ENCODE results near the gene TMEM248.

TMEM248 gene

DNA sequence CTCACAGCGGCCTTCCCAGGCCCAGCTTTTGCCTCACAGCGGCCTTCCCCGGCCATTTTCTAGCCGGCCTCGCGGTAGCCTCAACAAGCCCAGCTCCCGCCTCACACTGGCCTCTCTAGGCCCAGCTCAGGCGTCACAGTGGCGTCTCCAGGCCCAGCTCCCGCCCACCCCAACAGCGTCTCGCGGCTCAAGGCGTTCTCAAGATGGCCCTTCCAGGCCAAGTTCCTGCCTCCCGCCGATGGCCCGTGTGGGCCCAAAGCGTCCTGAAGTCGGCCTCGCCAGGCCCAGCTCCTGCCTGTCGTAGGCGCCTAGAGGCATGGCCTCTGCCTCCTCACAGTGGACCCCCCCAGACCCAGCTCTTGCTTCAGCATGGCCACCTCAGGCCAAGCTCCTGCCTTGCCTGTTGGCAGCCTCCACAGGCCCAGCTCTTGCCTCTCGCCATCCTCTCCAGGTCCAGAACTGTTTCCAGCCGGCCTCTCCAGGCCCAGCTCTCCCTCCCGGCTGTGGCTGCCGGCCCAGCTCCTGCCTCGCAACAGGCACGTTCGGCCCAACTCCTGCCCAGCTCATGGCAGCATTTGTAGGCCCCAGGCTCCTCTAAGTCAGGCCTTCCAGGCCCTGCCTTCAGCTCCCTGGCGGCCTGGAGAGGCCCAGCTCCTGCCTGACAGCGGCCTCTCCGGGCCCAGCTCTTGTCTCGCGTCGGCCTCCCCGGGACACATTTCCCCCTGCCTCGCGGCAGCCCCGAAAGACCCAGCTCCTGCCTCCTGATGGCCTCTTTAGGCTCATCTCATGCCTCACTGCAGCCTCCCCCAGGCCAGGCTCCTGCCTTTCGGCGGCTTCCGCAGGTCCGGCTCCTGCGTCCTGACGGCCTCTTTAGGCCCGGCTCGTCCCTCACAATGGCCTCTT lies 18.8 kb upstream of the TMEM248 start:
- Mint-ChIP-seq H3K4me3 (no peak overlapping the region), H3K4me1 (no peaks in the 10 kb centered on the region), H3K36me3 (ENCODE audit: low read depth) (peaks cover 10% of the 10 kb centered on the region), H3K27ac (peak overlapping the region; percentile 86), H3K9me3 (no peaks in the 10 kb centered on the region), H3K27me3 (ENCODE audit: low read depth, poor library complexity) (peaks cover 9% of the 10 kb centered on the region)
- DNase-seq = no peak
- TF ChIP-seq, protein P1, sequence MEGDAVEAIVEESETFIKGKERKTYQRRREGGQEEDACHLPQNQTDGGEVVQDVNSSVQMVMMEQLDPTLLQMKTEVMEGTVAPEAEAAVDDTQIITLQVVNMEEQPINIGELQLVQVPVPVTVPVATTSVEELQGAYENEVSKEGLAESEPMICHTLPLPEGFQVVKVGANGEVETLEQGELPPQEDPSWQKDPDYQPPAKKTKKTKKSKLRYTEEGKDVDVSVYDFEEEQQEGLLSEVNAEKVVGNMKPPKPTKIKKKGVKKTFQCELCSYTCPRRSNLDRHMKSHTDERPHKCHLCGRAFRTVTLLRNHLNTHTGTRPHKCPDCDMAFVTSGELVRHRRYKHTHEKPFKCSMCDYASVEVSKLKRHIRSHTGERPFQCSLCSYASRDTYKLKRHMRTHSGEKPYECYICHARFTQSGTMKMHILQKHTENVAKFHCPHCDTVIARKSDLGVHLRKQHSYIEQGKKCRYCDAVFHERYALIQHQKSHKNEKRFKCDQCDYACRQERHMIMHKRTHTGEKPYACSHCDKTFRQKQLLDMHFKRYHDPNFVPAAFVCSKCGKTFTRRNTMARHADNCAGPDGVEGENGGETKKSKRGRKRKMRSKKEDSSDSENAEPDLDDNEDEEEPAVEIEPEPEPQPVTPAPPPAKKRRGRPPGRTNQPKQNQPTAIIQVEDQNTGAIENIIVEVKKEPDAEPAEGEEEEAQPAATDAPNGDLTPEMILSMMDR (IDR thresholded peaks at IDR 0.05) = no peak

GRCh38 chr7:66902844-66903180 lies 18.2 kb upstream of the TMEM248 start:
- H3K4me1 Mint-ChIP-seq = no peaks in the 10 kb centered on the region
- H3K4me3 Mint-ChIP-seq = no peak overlapping the region
- H3K36me3 Mint-ChIP-seq (ENCODE audit: low read depth) = peaks cover 10% of the 10 kb centered on the region

GRCh38 chr7:66903360-66904062 lies 17.5 kb upstream of the TMEM248 start:
- Mint-ChIP-seq H3K36me3 (ENCODE audit: low read depth) (peaks cover 10% of the 10 kb centered on the region), H3K9me3 (no peaks in the 10 kb centered on the region), H3K4me3 (no peak overlapping the region), H3K27ac (peak overlapping the region; percentile 72), H3K27me3 (ENCODE audit: low read depth, poor library complexity) (peaks cover 9% of the 10 kb centered on the region), H3K4me1 (no peaks in the 10 kb centered on the region)
- DNase-seq = no peak
- TF ChIP-seq, protein P1 (IDR thresholded peaks at IDR 0.05) = no peak

More at GRCh38 chr7:66902844-66903180, 18.2 kb upstream of the TMEM248 start:
- DNase-seq = no peak
- TF ChIP-seq, protein P1 (IDR thresholded peaks at IDR 0.05) = no peak
- Mint-ChIP-seq H3K9me3 (no peaks in the 10 kb centered on the region), H3K27me3 (ENCODE audit: low read depth, poor library complexity) (peaks cover 9% of the 10 kb centered on the region), H3K27ac (peak overlapping the region; percentile 72)

- H3K4me3 Mint-ChIP-seq = no peak overlapping the region
- DNase-seq = no peak
- TF ChIP-seq, protein P1 (IDR thresholded peaks at IDR 0.05) = no peak
- H3K36me3 Mint-ChIP-seq (ENCODE audit: low read depth) = peaks cover 8% of the 10 kb centered on the region
- peaks cover 9% of the 10 kb centered on the region for H3K27me3 Mint-ChIP-seq (ENCODE audit: low read depth, poor library complexity)
- H3K9me3 Mint-ChIP-seq = no peaks in the 10 kb centered on the region
- H3K27ac Mint-ChIP-seq = no peak overlapping the region
- no peaks in the 10 kb centered on the region for H3K4me1 Mint-ChIP-seq
These were observed 16.9 kb upstream of the TMEM248 start for GRCh38 chr7:66904063-66904593.

DNA sequence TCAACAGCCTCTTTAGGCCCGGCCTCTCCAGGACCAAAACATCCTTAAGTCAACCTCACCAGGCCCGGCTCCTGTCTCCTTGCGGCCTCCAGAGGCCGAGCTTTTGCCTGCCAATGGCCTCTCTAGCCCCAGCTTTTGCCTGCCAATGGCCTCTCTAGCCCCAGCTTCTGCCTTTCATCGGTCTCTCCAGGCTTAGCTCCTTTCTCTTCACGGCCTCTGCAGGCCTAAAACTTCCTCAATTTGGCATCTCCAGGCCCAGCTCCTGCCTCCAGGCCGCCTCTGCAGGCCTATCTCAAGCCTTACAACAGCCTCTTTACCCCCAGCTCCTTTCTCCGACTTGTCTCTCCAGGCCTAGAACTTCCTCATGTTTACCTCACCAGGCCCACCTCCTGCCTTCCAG lies 15.7 kb upstream of the TMEM248 start:
- TF ChIP-seq, protein P1 (IDR thresholded peaks at IDR 0.05) = no peak
- no peak overlapping the region for H3K4me3 Mint-ChIP-seq
- no peaks in the 10 kb centered on the region for H3K9me3 Mint-ChIP-seq
- no peaks in the 10 kb centered on the region for H3K4me1 Mint-ChIP-seq
- peaks cover 5% of the 10 kb centered on the region for H3K36me3 Mint-ChIP-seq (ENCODE audit: low read depth)
- peak overlapping the region; percentile 92 for H3K27ac Mint-ChIP-seq
- DNase-seq = no peak
- H3K27me3 Mint-ChIP-seq (ENCODE audit: low read depth, poor library complexity) = peaks cover 9% of the 10 kb centered on the region

Data from nephron progenitor cell (in vitro differentiated cells).